Uterus (tissue), 4 donors: Measurements from ENCODE around the gene PEX11A. TPM values are rescaled to one million over a fixed set of nuclear protein-coding genes. Genes with fewer than 3 reads are reported as not detected.

Experiments
- DNase-seq, 2 donors: peaks; one replicate each; pipeline ENCODE4 v3.0.0-alpha.2; 2019 to 2020
- H3K27ac ChIP-seq, 2 donors: fragments of 200-600 bp; sonication (generic); 1 replicate in 1 of 2; 2 replicates in 1 of 2; pipeline ENCODE4 v1.5.1; 2016 to 2018
- H3K27me3 ChIP-seq, 2 donors: fragments of 200-600 bp; sonication (generic); one replicate each; pipeline ENCODE4 v1.5.1; 2018 to 2019; ENCODE audit warnings: control low read depth in 1 of 2
- H3K36me3 ChIP-seq, 2 donors: fragments of 200-600 bp; sonication (generic); one replicate each; pipeline ENCODE4 v1.5.1; 2019; ENCODE audit warnings: control low read depth in 1 of 2
- H3K4me1 ChIP-seq, 2 donors: fragments of 200-600 bp; sonication (generic); one replicate each; pipeline ENCODE4 v1.5.1; 2018 to 2019; ENCODE audit warnings: control low read depth in 1 of 2
- H3K4me3 ChIP-seq, 2 donors: fragments of 200-600 bp; sonication (generic); 1 replicate in 1 of 2; 2 replicates in 1 of 2; pipeline ENCODE4 v1.5.1; 2018 to 2019; ENCODE audit warnings: mild to moderate bottlenecking in 1 of 2
- H3K9me3 ChIP-seq, 2 donors: fragments of 200-600 bp; sonication (generic); one replicate each; pipeline ENCODE4 v1.5.1; 2019; ENCODE audit warnings: control low read depth in 1 of 2
- CTCF ChIP-seq, 4 experiments: fragments of 200-600 bp in 2 of 4; fragments of 450-650 bp in 2 of 4; sonication (generic) in 2 of 4; IDR thresholded peaks; one replicate each; pipeline ENCODE4 v1.5.1; 2016 to 2019; ENCODE audit warnings: antibody characterized with exemption in 4 of 4, mild to moderate bottlenecking in 2 of 4, moderate library complexity in 1 of 4
- POLR2A ChIP-seq, 2 donors: fragments of 450-650 bp; IDR thresholded peaks; one replicate each; pipeline ENCODE4 v1.6.1; 2016; ENCODE audit warnings: antibody characterized with exemption in 2 of 2, mild to moderate bottlenecking in 1 of 2, moderate library complexity in 1 of 2
- intact Hi-C: fragments of 100-400 bp; cut with DNase I; formaldehyde crosslinking; loops from one replicate; pipeline ENCODE4 v1.15.1; 2023; ENCODE audit warnings: low total_unique reads
- total RNA-seq, 4 donors: library from RNA; depleted of rRNA in 3 of 4; stranded (reverse); fragments of >200 nt in 3 of 4; gene quantifications; one replicate each; pipeline versions ENCODE4 v1.1.0 to v1.2.4, GENCODE V29; 2014 to 2023
- donor health status: DM: yes; HTN: yes; CAD: no.

PEX11A gene
- total RNA-seq, 4 donors from 2014 or later, result 1.5 to 16.2 (median 8.7) TPM

DNA sequence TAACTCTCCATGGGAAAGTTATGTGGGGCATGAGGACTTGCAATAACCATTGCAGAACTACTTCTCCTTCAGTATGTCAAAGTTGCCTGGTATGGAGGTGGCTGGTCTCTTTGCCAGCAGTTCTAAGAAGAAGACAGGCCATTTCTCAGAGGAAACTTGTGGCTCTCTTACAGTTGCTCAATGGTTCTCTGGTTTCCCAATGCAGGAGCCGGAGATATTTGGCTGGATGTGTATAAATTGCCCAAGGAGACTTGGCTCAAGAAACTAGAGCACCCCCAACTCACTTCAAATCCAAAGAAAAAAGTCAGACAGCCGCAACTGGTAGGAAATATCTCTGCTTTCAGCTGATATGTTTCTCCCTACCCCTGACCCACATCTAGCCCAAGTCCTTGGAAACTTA is 24.2 kb upstream of the PEX11A start:
- TF ChIP-seq POLR2A (IDR thresholded peaks at IDR 0.05), result no peak
- TF ChIP-seq CTCF (IDR thresholded peaks at IDR 0.05), result no peak
- no peaks in the 10 kb centered on the region for H3K4me1 ChIP-seq
- intact Hi-C loops, result no loop called here
- no peak for DNase-seq
- no peak overlapping the region for H3K27ac ChIP-seq
- no peak overlapping the region for H3K4me3 ChIP-seq
- H3K27me3 ChIP-seq, result no peaks in the 10 kb centered on the region
- no peaks in the 10 kb centered on the region for H3K9me3 ChIP-seq
- no peaks in the 10 kb centered on the region for H3K36me3 ChIP-seq

DNA sequence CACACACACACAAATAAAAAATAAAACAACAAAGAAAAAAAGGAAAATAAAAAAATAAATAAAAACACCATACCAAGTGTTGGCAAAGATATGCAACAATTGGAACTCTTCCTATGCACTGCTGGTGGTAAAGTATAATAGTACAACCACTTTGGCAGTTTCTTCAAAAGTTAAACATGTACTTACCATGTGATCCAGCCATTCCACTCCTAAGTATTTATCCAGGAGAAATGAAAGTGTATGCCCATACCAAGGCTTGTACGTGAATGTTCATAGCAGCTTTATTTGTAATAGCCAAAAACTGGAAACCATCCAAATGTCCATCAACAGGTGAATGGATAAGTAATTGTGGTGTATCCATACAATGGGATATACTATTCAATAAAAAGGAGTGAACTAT is 17.0 kb upstream of the PEX11A start:
- H3K9me3 ChIP-seq, result no peaks in the 10 kb centered on the region
- no peak for DNase-seq
- H3K36me3 ChIP-seq, result no peaks in the 10 kb centered on the region
- no peak overlapping the region for H3K27ac ChIP-seq
- no peak for TF ChIP-seq CTCF (IDR thresholded peaks at IDR 0.05)
- TF ChIP-seq POLR2A (IDR thresholded peaks at IDR 0.05), result no peak
- H3K4me3 ChIP-seq, result no peak overlapping the region
- intact Hi-C loops, result no loop called here
- no peaks in the 10 kb centered on the region for H3K27me3 ChIP-seq
- no peaks in the 10 kb centered on the region for H3K4me1 ChIP-seq

GRCh38 chr15:89704411-89704810 is 13.9 kb upstream of the PEX11A start:
- Histone ChIP-seq H3K27ac (no peak overlapping the region), H3K27me3 (no peaks in the 10 kb centered on the region), H3K4me1 (no peaks in the 10 kb centered on the region), H3K9me3 (no peaks in the 10 kb centered on the region), H3K4me3 (no peak overlapping the region), H3K36me3 (no peaks in the 10 kb centered on the region)
- DNase-seq, result no peak
- intact Hi-C loops, result no loop called here
- TF ChIP-seq POLR2A (IDR thresholded peaks at IDR 0.05) (no peak), CTCF (IDR thresholded peaks at IDR 0.05) (no peak)

GRCh38 chr15:89695198-89695597 is 4.6 kb upstream of the PEX11A start:
- no peaks in the 10 kb centered on the region for H3K36me3 ChIP-seq
- intact Hi-C loops, result no loop called here
- no peak overlapping the region for H3K4me3 ChIP-seq
- H3K27ac ChIP-seq, result no peak overlapping the region
- TF ChIP-seq POLR2A (IDR thresholded peaks at IDR 0.05), result no peak
- no peak for TF ChIP-seq CTCF (IDR thresholded peaks at IDR 0.05)
- no peak for DNase-seq
- no peaks in the 10 kb centered on the region for H3K4me1 ChIP-seq
- H3K27me3 ChIP-seq, result no peaks in the 10 kb centered on the region
- no peaks in the 10 kb centered on the region for H3K9me3 ChIP-seq

DNA sequence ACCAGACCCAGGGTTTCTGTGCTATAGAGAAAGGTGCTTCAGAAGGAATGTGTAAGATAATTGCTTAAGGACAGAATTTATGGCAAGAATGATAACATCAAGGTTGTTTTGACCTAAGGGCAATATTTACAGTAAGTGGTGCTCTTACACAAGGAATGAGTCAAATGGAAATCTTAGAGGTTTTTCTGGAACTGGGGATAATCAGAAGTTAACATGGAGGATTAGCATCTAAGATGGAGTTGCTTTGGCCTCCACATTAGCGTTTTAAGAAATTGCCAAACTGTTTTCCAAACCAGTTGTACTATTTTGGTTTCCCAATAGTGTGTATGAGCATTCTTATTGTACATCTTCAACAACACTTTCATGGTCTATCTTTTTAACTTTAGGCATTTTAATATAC is 3.1 kb upstream of the PEX11A start:
- no peak for DNase-seq
- Histone ChIP-seq H3K4me3 (no peak overlapping the region), H3K27ac (no peak overlapping the region), H3K27me3 (no peaks in the 10 kb centered on the region), H3K9me3 (no peaks in the 10 kb centered on the region), H3K4me1 (no peaks in the 10 kb centered on the region), H3K36me3 (no peaks in the 10 kb centered on the region)
- TF ChIP-seq POLR2A (IDR thresholded peaks at IDR 0.05), result no peak
- no peak for TF ChIP-seq CTCF (IDR thresholded peaks at IDR 0.05)
- intact Hi-C loops, result no loop called here
